HepG2 (cell line): ENCODE measurements around the gene FBXL13. TPM values are rescaled to one million over a fixed set of nuclear protein-coding genes. Genes with fewer than 3 reads are reported as not detected.

Source experiments
- BRCA1 ChIP-seq: sonication (generic); formaldehyde crosslinking; IDR thresholded peaks from 2 replicates; pipeline ENCODE4 v1.4.0; 2020; ENCODE audit warnings: missing genetic modification reagents
- CAMTA2 ChIP-seq: sonication (generic); formaldehyde crosslinking; IDR thresholded peaks from 2 replicates; pipeline ENCODE4 v1.4.0; 2020; ENCODE audit warnings: mild to moderate bottlenecking, missing genetic modification reagents, borderline replicate concordance
- CBX1 ChIP-seq: IDR thresholded peaks from one replicate; pipeline ENCODE4 v1.6.1; 2016; ENCODE audit warnings: antibody characterized with exemption, low read depth
- FUBP1 ChIP-seq: sonication (generic); formaldehyde crosslinking; IDR thresholded peaks from 2 replicates; pipeline ENCODE4 v1.5.1; 2020; ENCODE audit warnings: missing genetic modification reagents, mild to moderate bottlenecking, borderline replicate concordance
- KAT8 ChIP-seq: IDR thresholded peaks from 2 replicates; pipeline ENCODE4 v1.6.1; 2016; ENCODE audit warnings: missing genetic modification reagents, missing compliant biosample characterization
- KIAA2018 ChIP-seq: sonication (generic); formaldehyde crosslinking; IDR thresholded peaks from 2 replicates; pipeline ENCODE4 v1.5.0; 2020; ENCODE audit warnings: mild to moderate bottlenecking, missing genetic modification reagents, borderline replicate concordance
- KMT2B ChIP-seq: IDR thresholded peaks from 2 replicates; pipeline ENCODE4 v1.6.1; 2016; ENCODE audit warnings: missing genetic modification reagents, missing compliant biosample characterization
- LCORL ChIP-seq, 2 experiments: fragments of 450-650 bp in 1 of 2; sonication (generic) in 1 of 2; formaldehyde crosslinking in 1 of 2; IDR thresholded peaks; 2 replicates each; pipeline versions ENCODE4 v1.5.0 to v1.6.1; 2017 to 2020; ENCODE audit warnings: antibody characterized with exemption in 1 of 2, missing genetic modification reagents in 1 of 2
- MAF1 ChIP-seq: sonication (generic); formaldehyde crosslinking; IDR thresholded peaks from 2 replicates; pipeline ENCODE4 v1.5.0; 2020; ENCODE audit warnings: missing genetic modification reagents, borderline replicate concordance
- MTA3 ChIP-seq: sonication (generic); formaldehyde crosslinking; IDR thresholded peaks from 2 replicates; pipeline ENCODE4 v1.4.0; 2020; ENCODE audit warnings: missing genetic modification reagents
- RNF2 ChIP-seq: fragments of 450-650 bp; conservative IDR thresholded peaks from 2 replicates; pipeline ENCODE4 v1.6.1; 2016; ENCODE audit warnings: low read depth
- SCMH1 ChIP-seq: sonication (generic); formaldehyde crosslinking; IDR thresholded peaks from 2 replicates; pipeline ENCODE4 v1.9.0; 2021; ENCODE audit warnings: missing genetic modification reagents, mild to moderate bottlenecking, borderline replicate concordance
- STAT5B ChIP-seq: sonication (generic); formaldehyde crosslinking; IDR thresholded peaks from 2 replicates; pipeline ENCODE4 v1.4.0; 2020; ENCODE audit warnings: missing genetic modification reagents
- ZMAT5 ChIP-seq: sonication (generic); formaldehyde crosslinking; IDR thresholded peaks from 2 replicates; pipeline ENCODE4 v1.5.0; 2020; ENCODE audit warnings: mild to moderate bottlenecking, low read depth, missing genetic modification reagents, borderline replicate concordance
- ZNF180 ChIP-seq: sonication (generic); formaldehyde crosslinking; IDR thresholded peaks from 2 replicates; pipeline ENCODE4 v1.4.0; 2020; ENCODE audit warnings: low read depth, missing genetic modification reagents, borderline replicate concordance
- ZNF264 ChIP-seq: sonication (generic); formaldehyde crosslinking; IDR thresholded peaks from 2 replicates; pipeline ENCODE4 v1.4.0; 2020; ENCODE audit warnings: missing genetic modification reagents
- ZNF292 ChIP-seq: sonication (generic); formaldehyde crosslinking; IDR thresholded peaks from 2 replicates; pipeline ENCODE4 v1.8.1; 2022; ENCODE audit warnings: mild to moderate bottlenecking, low read depth, missing genetic modification reagents, borderline replicate concordance
- ZNF44 ChIP-seq: sonication (generic); formaldehyde crosslinking; IDR thresholded peaks from 2 replicates; pipeline ENCODE4 v1.5.1; 2020; ENCODE audit warnings: mild to moderate bottlenecking, missing genetic modification reagents
- ZNF460 ChIP-seq: sonication (generic); formaldehyde crosslinking; IDR thresholded peaks from 2 replicates; pipeline ENCODE4 v1.5.1; 2020; ENCODE audit warnings: missing genetic modification reagents, mild to moderate bottlenecking, borderline replicate concordance
- ZNF644 ChIP-seq: IDR thresholded peaks from 2 replicates; pipeline ENCODE4 v1.6.1; 2016; ENCODE audit warnings: low read depth
- ZSCAN20 ChIP-seq: sonication (generic); formaldehyde crosslinking; IDR thresholded peaks from 2 replicates; pipeline ENCODE4 v1.4.0; 2020; ENCODE audit warnings: missing genetic modification reagents, mild to moderate bottlenecking, borderline replicate concordance
- polyA plus RNA-seq, 8 experiments: library from polyadenylated mRNA; depleted of rRNA in 3 of 8; stranded (reverse) in 7 of 8; unstranded in 1 of 8; fragments of >200 nt; fragmentation: Illumina TruSeq in 4 of 8; extraction: Trizol in 4 of 8; gene quantifications; 2 replicates each; pipeline versions ENCODE4 v1.2.1 to v1.2.3, GENCODE V29; 2011 to 2016; ENCODE audit warnings: low read depth in 4 of 8, missing spikeins in 1 of 8, mixed read lengths in 1 of 8; ENCODE audit not compliant: insufficient read depth in 1 of 8
- total RNA-seq, 5 experiments: library from RNA; depleted of rRNA; stranded (reverse); fragments of >200 nt; fragmentation: Illumina TruSeq; extraction: Trizol; gene quantifications; 2 replicates each; pipeline ENCODE4 v1.2.3, GENCODE V29; 2016; ENCODE audit warnings: low read depth in 1 of 5

The FBXL13 gene
- total and polyA plus RNA-seq, 2 of the 13 experiments (the other 11 are each of a cell fraction or from before 2014, with no cell fraction given), result 0.24 to 0.77 TPM

DNA sequence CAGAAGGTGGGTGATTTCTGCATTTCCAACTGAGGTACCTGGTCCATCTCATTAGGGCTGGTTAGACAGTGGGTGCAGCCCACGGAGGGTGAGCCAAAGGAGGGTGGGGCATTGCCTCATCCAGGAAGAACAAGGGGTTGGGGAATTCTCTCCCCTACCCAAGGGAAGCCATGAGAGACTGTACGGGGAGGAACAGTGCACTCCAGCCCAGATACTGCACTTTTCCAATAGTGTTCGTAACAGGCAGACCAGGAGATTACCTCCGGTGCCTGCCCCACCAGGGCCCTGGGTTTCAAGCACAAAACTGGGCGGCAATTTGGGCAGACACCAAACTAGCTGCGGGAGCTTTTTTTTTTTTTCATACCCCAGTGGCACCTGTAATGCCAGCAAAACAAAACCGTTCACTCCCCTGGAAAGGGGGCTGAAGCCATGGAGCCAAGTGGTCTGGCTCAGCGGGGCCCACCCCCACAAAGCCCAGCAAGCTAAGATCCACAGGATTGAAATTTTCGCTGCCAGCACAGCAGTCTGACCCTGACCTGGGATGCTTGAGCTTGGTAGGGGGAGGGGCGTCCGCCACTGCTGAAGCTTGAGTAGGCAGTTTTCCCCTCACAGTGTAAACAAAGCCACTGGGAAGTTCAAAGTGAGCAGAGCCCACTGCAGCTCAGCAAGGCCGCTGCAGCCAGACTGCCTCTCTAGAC, 31.6 kb upstream of the FBXL13 start (continued):
- no peak for TF ChIP-seq LCORL (IDR thresholded peaks at IDR 0.05)
- peak; percentile 81 for TF ChIP-seq LCORL (CRISPR knock-in tag; IDR thresholded peaks at IDR 0.05)
- TF ChIP-seq STAT5B (CRISPR knock-in tag), result no peak
- peak; percentile 98 for TF ChIP-seq ZNF292 (CRISPR knock-in tag)
- TF ChIP-seq RNF2, result no peak
- no peak for TF ChIP-seq ZSCAN20 (CRISPR knock-in tag)
- no peak for TF ChIP-seq ZNF180 (CRISPR knock-in tag)
- TF ChIP-seq ZNF264 (CRISPR knock-in tag), result peak; percentile 44; the same call in 1 of the 2 replicates
- TF ChIP-seq ZNF460 (CRISPR knock-in tag), result no peak
- no peak for TF ChIP-seq SCMH1 (CRISPR knock-in tag)
- 0 out of 2 replicates have a peak, but pooled peaks have one; percentile 20 for TF ChIP-seq ZNF644 (CRISPR knock-in tag)
- TF ChIP-seq ZMAT5 (CRISPR knock-in tag), result no peak
- TF ChIP-seq KIAA2018, result no peak
- no peak for TF ChIP-seq MTA3 (CRISPR knock-in tag)
- TF ChIP-seq BRCA1 (CRISPR knock-in tag), result no peak
- TF ChIP-seq MAF1, result no peak
- TF ChIP-seq KMT2B (CRISPR knock-in tag), result peak; percentile 79
- no peak for TF ChIP-seq FUBP1 (CRISPR knock-in tag)
- no peak for TF ChIP-seq CBX1
- TF ChIP-seq ZNF44 (CRISPR knock-in tag), result no peak
- no peak for TF ChIP-seq CAMTA2 (CRISPR knock-in tag)
- peak; percentile 58 for TF ChIP-seq KAT8 (CRISPR knock-in tag)
